Subcutaneous abdominal adipose tissue (tissue), 5 donors: ENCODE measurements around the gene PLA2G10.
"Not testable (repeated sequence)": the region's sequence is repeated elsewhere in the genome, so short reads cannot be mapped to it uniquely, and the experiment has no call there.

ENCODE experiments used
- H3K27ac ChIP-seq: one replicate; pipeline ENCODE4 v1.7.0; 2013; ENCODE audit warnings: low read depth, mild to moderate bottlenecking, inconsistent platforms, low read length, moderate library complexity
- H3K27me3 ChIP-seq, 5 donors: one replicate each; pipeline ENCODE4 v1.7.0; 2013; ENCODE audit warnings: low read length in 5 of 5, inconsistent platforms in 1 of 5; ENCODE audit not compliant: control insufficient read depth in 5 of 5, insufficient read depth in 4 of 5
- H3K36me3 ChIP-seq, 5 donors: one replicate each; pipeline ENCODE4 v1.7.0; 2013; ENCODE audit warnings: low read length in 5 of 5; ENCODE audit not compliant: control insufficient read depth in 5 of 5, insufficient read depth in 5 of 5
- H3K4me1 ChIP-seq, 5 donors: one replicate each; pipeline ENCODE4 v1.7.0; 2013; ENCODE audit warnings: low read length in 5 of 5, mild to moderate bottlenecking in 3 of 5, moderate library complexity in 1 of 5; ENCODE audit not compliant: control insufficient read depth in 5 of 5, insufficient read depth in 5 of 5
- H3K4me3 ChIP-seq, 5 donors: one replicate each; pipeline ENCODE4 v1.7.0; 2013; ENCODE audit warnings: low read length in 5 of 5, low read depth in 1 of 5
- H3K9ac ChIP-seq, 5 donors: one replicate each; pipeline ENCODE4 v1.7.0; 2013; ENCODE audit warnings: low read length in 5 of 5, mild to moderate bottlenecking in 4 of 5, moderate library complexity in 3 of 5
- H3K9me3 ChIP-seq, 5 donors: one replicate each; pipeline ENCODE4 v1.7.0; 2013; ENCODE audit warnings: low read length in 5 of 5; ENCODE audit not compliant: control insufficient read depth in 5 of 5
- donor health status: healthy.
- donor health status: healthy.
- donor health status: healthy.
- donor health status: healthy.
- donor health status: healthy.

Gene PLA2G10

GRCh38 chr16:14635395-14636165 is 58.5 kb downstream of the PLA2G10 start:
- H3K9ac ChIP-seq: no peak overlapping the region
- peaks cover 0 to 15% (median 7%) of the 10 kb centered on the region in 5 donors for H3K36me3 ChIP-seq
- H3K27me3 ChIP-seq: no peaks in the 10 kb centered on the region
- no peak overlapping the region for H3K4me3 ChIP-seq
- peaks cover 3 to 38% (median 34%) of the 10 kb centered on the region in 5 donors for H3K4me1 ChIP-seq
- no peak overlapping the region for H3K27ac ChIP-seq
- no peaks in the 10 kb centered on the region for H3K9me3 ChIP-seq

GRCh38 chr16:14634389-14634725 is 59.8 kb downstream of the PLA2G10 start:
- Histone ChIP-seq H3K36me3 (peaks cover 0 to 8% (median 6%) of the 10 kb centered on the region in 5 donors), H3K27ac (no peak overlapping the region), H3K27me3 (no peaks in the 10 kb centered on the region), H3K4me3 (peak overlapping the region; percentile 90 to 96 (median 94)), H3K9ac (no peak overlapping the region), H3K4me1 (peaks cover 3 to 49% (median 39%) of the 10 kb centered on the region in 5 donors), H3K9me3 (no peaks in the 10 kb centered on the region)

- no peaks in the 10 kb centered on the region for H3K27me3 ChIP-seq
- H3K9me3 ChIP-seq: no peaks in the 10 kb centered on the region
- H3K9ac ChIP-seq: peak within 1 kb of the TSS; percentile 73 to 95 (median 91)
- peaks cover 0 to 4% (median under 1%) of the 10 kb centered on the region in 5 donors for H3K36me3 ChIP-seq
- H3K4me1 ChIP-seq: peaks cover 3 to 56% (median 49%) of the 10 kb centered on the region in 5 donors
- H3K27ac ChIP-seq: peak within 1 kb of the TSS; percentile 69
- H3K4me3 ChIP-seq: peak within 1 kb of the TSS; percentile 90 to 96 (median 94)
Measured at GRCh38 chr16:14632693-14633569, 61.2 kb downstream of the PLA2G10 start, which contains the start of gene BFAR. TSS of gene BFAR (plus strand) at chr16:14632951. CDS start at chr16:14644347, 11,396 bp downstream.

- H3K9me3 ChIP-seq, H3K27me3 ChIP-seq: not testable (repeated sequence)
- Histone ChIP-seq H3K9ac (peak overlapping the region; percentile 29 to 97 (median 51)), H3K36me3 (peaks cover 7 to 23% (median 13%) of the 10 kb centered on the region in 5 donors), H3K4me3 (peak overlapping the region; percentile 57 to 95 (median 91)), H3K4me1 (peaks cover 3 to 53% (median 45%) of the 10 kb centered on the region in 5 donors), H3K27ac (peak overlapping the region; percentile 81)
Measured at GRCh38 chr16:14630620-14631330, 63.3 kb downstream of the PLA2G10 start.

GRCh38 chr16:14629919-14630619 is 64.0 kb downstream of the PLA2G10 start, which contains the start of gene PARN:
TSS of gene PARN (minus strand) at chr16:14630260. CDS start at chr16:14630125, 135 bp downstream.
- peaks cover 0 to 46% (median 38%) of the 10 kb centered on the region in 5 donors for H3K4me1 ChIP-seq
- H3K9me3 ChIP-seq: no peaks in the 10 kb centered on the region
- H3K36me3 ChIP-seq: peaks cover 13 to 30% (median 20%) of the 10 kb centered on the region in 5 donors
- H3K27ac ChIP-seq: peak within 1 kb of the TSS; percentile 81
- H3K9ac ChIP-seq: peak within 1 kb of the TSS; percentile 71 to 97 (median 95)
- peak within 1 kb of the TSS; percentile 85 to 95 (median 91) for H3K4me3 ChIP-seq
- H3K27me3 ChIP-seq: no peaks in the 10 kb centered on the region

- Histone ChIP-seq H3K4me3 (peak overlapping the region; percentile 85 to 95 (median 91)), H3K36me3 (peaks cover 15 to 35% (median 25%) of the 10 kb centered on the region in 5 donors), H3K27me3 (no peaks in the 10 kb centered on the region), H3K9me3 (no peaks in the 10 kb centered on the region), H3K27ac (peak overlapping the region; percentile 81), H3K4me1 (peaks cover 0 to 41% (median 33%) of the 10 kb centered on the region in 5 donors), H3K9ac (peak overlapping the region; percentile 71 to 97 (median 95))
Measured at GRCh38 chr16:14629612-14629918, 64.5 kb downstream of the PLA2G10 start.

GRCh38 chr16:14628806-14629611 is 65.1 kb downstream of the PLA2G10 start:
- peak overlapping the region; percentile 85 to 95 (median 91) for H3K4me3 ChIP-seq
- H3K4me1 ChIP-seq: peaks cover 0 to 35% (median 28%) of the 10 kb centered on the region in 5 donors
- H3K27ac ChIP-seq: peak overlapping the region; percentile 81
- H3K36me3 ChIP-seq: peaks cover 17 to 41% (median 28%) of the 10 kb centered on the region in 5 donors
- peak overlapping the region; percentile 71 to 97 (median 95) for H3K9ac ChIP-seq
- no peaks in the 10 kb centered on the region for H3K9me3 ChIP-seq
- no peaks in the 10 kb centered on the region for H3K27me3 ChIP-seq

- Histone ChIP-seq H3K27me3 (no peaks in the 10 kb centered on the region), H3K36me3 (peaks cover 21 to 57% (median 38%) of the 10 kb centered on the region in 5 donors), H3K27ac (no peak overlapping the region), H3K9ac (no peak overlapping the region), H3K4me3 (no peak overlapping the region), H3K9me3 (no peaks in the 10 kb centered on the region), H3K4me1 (peaks cover 0 to 21% (median 17%) of the 10 kb centered on the region in 5 donors)
Measured at GRCh38 chr16:14627078-14627477, 67.0 kb downstream of the PLA2G10 start.
